Nucleus accumbens (tissue), 56 donors: Measurements from ENCODE around the gene PMVK.
"Not testable (repeated sequence)": the region's sequence is repeated elsewhere in the genome, so short reads cannot be mapped to it uniquely, and the experiment has no call there.

Experiments
- DNase-seq, 56 donors: peaks; one replicate each; lab custom pipeline; 2025; lab: John Stamatoyannopoulos, UW

PMVK gene

GRCh38 chr1:154934358-154934948 is 2.1 kb downstream of the PMVK start:
- DNase-seq = no peak

DNA sequence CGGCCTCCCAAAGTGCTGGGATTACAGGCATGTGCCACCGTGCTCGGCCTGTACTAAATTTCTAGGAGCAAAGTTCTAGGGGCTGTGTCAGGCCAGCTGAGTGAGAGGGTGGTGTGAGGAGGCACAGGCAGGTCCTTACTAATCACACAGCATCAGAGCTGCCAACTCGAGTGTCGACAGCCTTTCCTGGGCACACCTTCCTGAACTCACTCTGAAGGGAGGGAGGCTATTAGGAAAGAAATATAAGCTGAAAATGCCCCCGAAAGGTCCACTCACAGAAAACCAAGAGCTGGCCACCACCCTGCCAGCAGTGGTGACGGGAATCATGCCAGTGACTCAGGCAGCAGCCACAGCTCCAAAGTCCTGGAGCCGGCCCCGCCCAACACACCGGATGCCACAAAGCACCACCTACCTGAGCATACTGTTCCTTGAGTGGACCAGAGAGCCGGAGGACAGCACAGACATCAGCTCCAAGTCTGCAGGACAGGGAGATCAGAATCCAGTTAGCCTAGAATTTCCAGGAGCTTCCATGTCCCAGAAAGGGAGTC is 4.5 kb downstream of the PMVK start:
- no peak for DNase-seq

- DNase-seq = no peak
Measured at GRCh38 chr1:154926201-154926600, 10.3 kb downstream of the PMVK start.

DNA sequence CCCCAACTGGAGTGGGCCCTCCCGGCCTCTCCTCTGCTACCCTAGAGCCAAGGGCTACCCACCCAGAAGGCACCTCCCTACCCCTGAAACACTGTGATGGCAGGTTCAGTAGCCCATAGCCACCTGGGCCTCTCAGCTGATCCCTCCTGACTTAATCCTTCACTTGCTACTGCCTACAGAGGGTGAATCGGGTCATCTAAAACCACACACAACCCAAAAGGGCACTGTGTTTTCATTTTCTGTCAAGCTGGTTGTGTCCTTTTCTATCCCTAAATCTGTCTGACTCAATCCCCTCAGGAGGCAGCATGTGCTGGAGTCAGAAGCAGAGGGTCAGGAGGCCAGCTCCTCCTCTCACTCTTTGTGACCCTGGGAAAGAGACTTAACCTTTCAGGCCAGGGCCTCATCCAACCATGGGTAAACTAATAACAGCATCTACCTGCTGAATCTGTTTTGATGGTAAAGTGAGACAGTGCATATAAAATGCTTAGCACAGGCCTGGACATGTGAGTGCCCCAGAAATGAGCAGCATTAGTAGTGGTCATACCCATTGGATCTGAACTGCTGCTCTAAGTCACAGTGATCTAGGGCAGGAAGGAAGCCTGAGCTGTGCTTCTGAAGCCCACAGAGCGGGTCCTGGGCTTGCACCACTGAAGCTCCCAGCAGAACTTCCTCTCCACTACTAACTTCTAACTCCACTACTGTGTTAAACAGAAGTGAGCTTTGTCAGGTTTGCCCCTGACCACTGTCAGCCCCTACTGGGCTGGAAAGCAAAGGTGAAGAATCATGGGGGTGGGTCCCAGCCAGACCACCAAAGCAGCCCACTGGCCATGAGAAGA is 11.0 kb downstream of the PMVK start:
- DNase-seq = no peak

DNA sequence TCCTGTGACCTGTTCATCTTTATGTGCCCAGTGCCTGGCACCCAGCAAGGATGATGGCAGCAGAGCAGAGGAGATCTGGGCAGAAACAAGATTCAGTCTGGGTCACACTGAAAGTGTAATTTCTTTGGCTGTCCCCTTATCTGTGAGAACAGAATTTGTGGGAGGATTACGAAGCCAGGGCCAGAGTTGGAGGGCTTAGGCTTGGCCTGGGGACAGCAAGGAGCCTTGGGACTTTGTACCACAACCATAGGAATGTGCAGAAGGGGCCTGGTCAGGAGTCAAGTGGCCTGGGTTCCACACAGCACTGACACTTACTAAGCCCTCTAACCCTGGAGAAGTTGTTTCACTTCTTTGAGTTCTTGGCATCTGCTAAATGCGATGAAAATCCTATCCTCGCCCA is 12.8 kb downstream of the PMVK start:
- no peak for DNase-seq

- DNase-seq = no peak
Measured at GRCh38 chr1:154913273-154913672, 23.2 kb downstream of the PMVK start.

GRCh38 chr1:154912755-154913154 is 23.8 kb downstream of the PMVK start:
- DNase-seq = no peak

GRCh38 chr1:154911691-154912550 is 24.6 kb downstream of the PMVK start:
- DNase-seq = peak in 2 of 56 donors; percentile 3 to 14

GRCh38 chr1:154910851-154911250 is 25.7 kb downstream of the PMVK start:
- no peak for DNase-seq

DNA sequence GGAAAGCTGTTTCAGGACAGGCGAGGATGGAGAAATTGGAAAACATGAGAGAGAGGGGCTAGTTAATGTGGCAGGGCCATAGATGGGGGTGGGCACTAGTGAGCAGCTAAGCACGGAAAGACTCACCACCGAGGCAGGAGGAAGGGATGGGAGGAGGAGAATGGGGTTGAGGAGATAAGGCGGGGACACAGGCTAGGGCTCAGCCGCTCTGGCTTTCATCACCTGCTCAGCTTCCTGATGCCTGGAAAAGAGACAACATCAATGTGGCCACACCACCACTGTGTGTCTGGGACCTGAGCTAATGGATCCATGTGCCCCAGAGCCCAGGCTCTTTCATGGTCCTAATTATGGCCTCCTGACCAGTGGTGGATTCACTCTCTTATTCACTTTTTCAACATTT is 27.6 kb downstream of the PMVK start:
- DNase-seq = no peak

DNA sequence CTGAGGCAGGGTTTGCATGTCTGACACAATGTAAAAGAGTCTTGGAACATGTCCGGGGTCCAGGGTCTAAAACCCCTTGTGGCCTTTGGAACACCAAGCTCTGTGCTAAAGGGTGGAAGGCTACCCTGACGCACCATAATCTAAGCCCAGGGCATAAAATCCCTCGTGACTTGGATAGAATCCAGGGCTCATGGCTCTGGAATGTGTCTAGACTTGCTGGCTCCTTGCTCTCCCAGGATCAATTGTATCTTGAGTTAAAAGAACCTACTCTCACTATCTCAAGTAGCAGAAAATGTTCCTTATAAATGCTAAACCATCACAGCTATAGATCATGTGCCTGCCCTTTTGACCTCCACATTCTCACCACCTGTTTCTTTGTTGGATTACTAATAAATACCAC is 28.4 kb downstream of the PMVK start:
- DNase-seq = not testable (repeated sequence)

GRCh38 chr1:154906621-154907081 is 29.9 kb downstream of the PMVK start:
- DNase-seq = no peak

DNA sequence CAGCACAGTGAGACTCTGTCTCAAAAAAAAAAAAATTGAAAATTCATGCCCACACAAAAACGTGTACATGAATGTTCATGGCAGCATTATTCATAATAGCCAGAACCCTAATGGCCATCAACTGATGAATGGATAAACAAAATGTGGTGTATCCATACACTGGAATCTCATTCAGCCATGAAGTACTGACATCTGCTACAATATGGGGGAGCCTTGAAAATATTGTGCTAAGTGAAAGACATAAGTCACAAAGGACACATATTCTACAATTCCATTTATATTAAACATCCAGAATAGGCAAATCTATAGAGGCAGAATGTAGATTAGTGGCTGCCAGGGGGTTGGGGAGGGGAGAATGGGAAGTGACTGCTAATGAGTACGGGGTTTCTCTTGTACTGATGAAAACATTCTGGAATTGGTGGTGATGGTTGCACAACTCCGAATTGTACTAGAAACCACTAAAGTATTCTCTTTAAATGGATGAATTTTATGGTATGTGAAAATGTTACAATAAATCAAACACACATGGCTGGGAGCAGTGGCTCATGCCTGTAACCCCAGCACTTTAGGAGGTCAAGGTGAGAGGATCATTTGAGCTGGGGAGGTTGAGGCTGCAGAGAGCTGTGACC is 33.5 kb downstream of the PMVK start:
- DNase-seq = no peak

DNA sequence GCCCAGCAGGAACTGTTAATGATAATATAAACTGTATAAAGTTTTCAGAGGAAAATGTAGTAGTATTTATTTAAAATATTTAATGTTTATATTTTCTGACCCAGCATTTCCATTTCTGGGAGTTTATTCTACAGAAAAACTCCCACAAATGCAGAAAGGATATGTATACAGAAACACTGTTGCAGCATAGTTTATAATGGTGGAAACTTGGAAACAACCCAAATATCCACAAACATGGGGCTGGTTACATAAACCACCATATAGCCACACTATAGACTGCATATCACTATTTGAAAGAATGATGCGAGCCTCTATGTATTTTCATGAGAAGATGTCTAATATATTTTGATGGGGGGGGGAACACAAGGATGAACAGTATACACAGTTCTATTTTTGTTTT is 34.9 kb downstream of the PMVK start:
- DNase-seq = no peak

DNA sequence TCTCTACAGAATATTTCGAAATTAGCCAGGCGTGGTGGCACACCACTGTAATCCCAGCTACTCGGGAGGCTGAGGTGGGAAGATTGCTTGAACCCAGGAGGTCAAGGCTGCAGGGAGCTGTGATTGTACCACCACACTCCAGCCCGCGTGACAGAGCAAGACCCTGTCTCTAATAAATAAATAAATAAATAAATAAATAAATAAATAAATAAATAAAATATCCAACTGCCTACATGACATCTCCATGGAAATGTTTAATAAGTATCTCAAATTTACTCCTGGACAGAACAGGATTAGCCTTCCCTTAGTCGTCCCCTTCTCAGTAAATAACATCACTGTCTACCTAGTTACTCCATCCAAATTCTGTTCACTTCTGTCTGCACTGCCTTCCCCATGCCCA is 37.5 kb downstream of the PMVK start:
- DNase-seq = no peak

DNA sequence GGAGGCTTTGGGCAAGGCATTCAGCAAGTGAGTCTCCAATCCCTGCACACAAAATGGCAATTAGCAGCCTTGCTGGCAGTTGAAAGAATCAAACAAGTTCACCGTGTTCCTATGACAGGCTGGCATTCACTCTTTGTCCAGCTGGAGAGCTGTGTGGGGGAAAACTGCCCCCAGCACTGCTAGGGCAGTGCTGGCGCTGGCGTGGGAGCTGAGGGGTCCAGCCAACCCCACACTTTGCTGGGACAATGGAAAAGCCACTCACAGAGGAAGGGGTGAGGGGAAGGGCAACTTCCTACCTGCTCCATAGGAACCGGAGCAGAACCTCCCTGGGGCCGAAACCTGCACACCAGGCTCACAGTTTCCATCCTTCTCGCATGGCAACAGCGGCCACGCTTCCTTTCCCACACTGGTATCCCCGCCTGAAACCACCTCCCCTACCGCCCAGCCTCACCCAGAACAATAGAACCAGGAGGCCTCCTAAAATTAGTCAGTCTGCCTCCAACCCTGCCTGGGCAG is 39.7 kb downstream of the PMVK start:
- DNase-seq = peak in 30 of 56 donors; percentile 5 to 86 (median 37)

DNA sequence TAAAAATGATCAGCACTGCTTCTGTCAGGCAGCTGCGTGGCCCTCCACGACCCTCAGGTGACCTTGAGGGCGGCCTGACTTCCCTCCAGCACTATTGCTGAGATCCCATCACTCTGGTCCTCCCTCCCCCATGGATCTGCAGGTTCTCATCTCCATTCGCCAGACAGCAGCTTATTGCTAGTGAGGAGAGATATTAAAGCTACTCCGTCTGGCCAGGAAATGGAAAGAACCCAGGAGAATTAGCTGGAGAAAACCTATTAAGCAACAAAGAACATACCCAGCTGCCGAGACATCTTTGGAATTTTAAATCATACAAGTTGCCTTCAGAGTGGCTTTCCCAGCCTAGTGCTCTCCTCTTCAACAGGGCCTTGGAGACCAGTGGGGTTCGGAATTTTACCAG is 40.7 kb downstream of the PMVK start:
- DNase-seq = no peak

GRCh38 chr1:154891452-154891851 is 45.1 kb downstream of the PMVK start:
- DNase-seq = no peak

- no peak for DNase-seq
Measured at GRCh38 chr1:154888757-154889156, 47.8 kb downstream of the PMVK start.
